A549 (cell line): Measurements from ENCODE around the gene HMBS. TPM values are rescaled to one million over a fixed set of nuclear protein-coding genes. Genes with fewer than 3 reads are reported as not detected.

Experiments used
- ATAC-seq, 2 experiments: fragments of 200-7000 bp in 1 of 2; fragments of >200 bp in 1 of 2; cut with Nextera tagmentation in 1 of 2; cut with Tn5 transposase in 1 of 2; 3 replicates each; pipeline versions ENCODE4 v1.8.0 to v1.9.1; 2018 to 2020; ENCODE audit warnings: mild to moderate bottlenecking in 1 of 2, moderate library complexity in 1 of 2
- CTCF ChIA-PET: fragments of 300-600 bp; sonication (Branson Sonifier 250); formaldehyde crosslinking; extraction: SDS; loops from one replicate; lab custom pipeline; 2021; ENCODE audit warnings: antibody characterized with exemption, inconsistent platforms; lab: Yijun Ruan, JAX
- POLR2A ChIA-PET: fragments of 350-600 bp; formaldehyde crosslinking; extraction: SDS; loops from one replicate; lab custom pipeline; 2021; ENCODE audit warnings: antibody characterized with exemption, inconsistent platforms; lab: Yijun Ruan, JAX
- DNase-seq, 2 experiments: peaks; one replicate each; pipeline versions ENCODE4 v3.0.0 to v3.0.0-alpha.2; 2011 to 2016; ENCODE audit warnings: low read depth in 1 of 2, low spot score in 1 of 2
- FAIRE-seq: peaks from 2 replicates; lab custom pipeline; 2011; peaks lifted over from hg19 to GRCh38; lab: Jason Lieb, UNC
- H3K27ac ChIP-seq, 2 experiments: fragments of >200 bp; sonication (Bioruptor Twin); formaldehyde crosslinking; 3 replicates each; pipeline ENCODE4 v1.5.1; 2016 to 2017
- H3K4me1 ChIP-seq: fragments of >200 bp; sonication (Bioruptor Twin); formaldehyde crosslinking; 3 replicates; pipeline ENCODE4 v1.6.1; 2016
- H3K4me2 ChIP-seq: fragments of >200 bp; sonication (Bioruptor Twin); formaldehyde crosslinking; 3 replicates; pipeline ENCODE4 v1.6.1; 2016
- H3K4me3 ChIP-seq: fragments of >200 bp; sonication (Bioruptor Twin); formaldehyde crosslinking; 3 replicates; pipeline ENCODE4 v1.5.1; 2016
- H3K9me3 ChIP-seq: fragments of >200 bp; sonication (Bioruptor Twin); formaldehyde crosslinking; 3 replicates; pipeline ENCODE4 v1.6.1; 2016
- CEBPB ChIP-seq, 2 experiments: fragments of >200 bp in 1 of 2; sonication (Bioruptor Twin) in 1 of 2; formaldehyde crosslinking in 1 of 2; IDR thresholded peaks; 2 replicates each; pipeline ENCODE4 v1.6.1; 2012 to 2016
- CTCF ChIP-seq: fragments of >200 bp; sonication (Bioruptor Twin); formaldehyde crosslinking; IDR thresholded peaks from 3 replicates; pipeline ENCODE4 v1.5.1; 2016
- FOSB ChIP-seq: fragments of 250-450 bp; sonication (Bioruptor Pico); IDR thresholded peaks from 2 replicates; pipeline ENCODE4 v1.5.0; 2020; ENCODE audit warnings: mild to moderate bottlenecking, moderate library complexity
- FOSL2 ChIP-seq, 2 experiments: fragments of 450-650 bp in 1 of 2; fragments of >200 bp in 1 of 2; sonication (Bioruptor Twin) in 1 of 2; formaldehyde crosslinking; IDR thresholded peaks; 2 replicates each; pipeline versions ENCODE4 v1.5.0 to v1.6.1; 2016 to 2020; ENCODE audit warnings: mild to moderate bottlenecking in 1 of 2, moderate library complexity in 1 of 2
- HOXB13 ChIP-seq: fragments of 250-450 bp; sonication (Bioruptor Pico); IDR thresholded peaks from 2 replicates; pipeline ENCODE4 v1.5.0; 2020; ENCODE audit warnings: low read depth, mild to moderate bottlenecking, moderate library complexity
- KDM1A ChIP-seq: fragments of 200-600 bp; sonication (generic); IDR thresholded peaks from 2 replicates; pipeline ENCODE4 v1.6.1; 2016; ENCODE audit warnings: low read depth, mild to moderate bottlenecking
- MAX ChIP-seq: IDR thresholded peaks from 2 replicates; pipeline ENCODE4 v1.6.1; 2012
- MAZ ChIP-seq: fragments of 150-350 bp; IDR thresholded peaks from 2 replicates; pipeline ENCODE4 v1.6.1; 2014; ENCODE audit warnings: antibody characterized with exemption, low read depth, low read length, borderline replicate concordance
- MYC ChIP-seq: IDR thresholded peaks from 2 replicates; pipeline ENCODE4 v1.6.1; 2012; ENCODE audit warnings: mild to moderate bottlenecking, inconsistent platforms, low read length, improper control_type of control experiment, borderline replicate concordance
- NFE2L2 ChIP-seq: fragments of 150-350 bp; conservative IDR thresholded peaks from 2 replicates; pipeline ENCODE4 v1.6.1; 2014; ENCODE audit warnings: low read length
- NPAS2 ChIP-seq: fragments of 250-450 bp; sonication (Bioruptor Pico); IDR thresholded peaks from 2 replicates; pipeline ENCODE4 v1.8.0; 2022; ENCODE audit warnings: mild to moderate bottlenecking, moderate library complexity, borderline replicate concordance
- POLR2A ChIP-seq: IDR thresholded peaks from 2 replicates; pipeline ENCODE4 v1.6.1; 2012; ENCODE audit warnings: mild to moderate bottlenecking, low read length
- POLR2AphosphoS2 ChIP-seq: conservative IDR thresholded peaks from 2 replicates; pipeline ENCODE4 v1.6.1; 2012; ENCODE audit warnings: low read length, improper control_type of control experiment, inconsistent platforms
- RAD21 ChIP-seq, 2 experiments: fragments of >200 bp in 1 of 2; sonication (Bioruptor Twin) in 1 of 2; formaldehyde crosslinking in 1 of 2; IDR thresholded peaks in 1 of 2; conservative IDR thresholded peaks in 1 of 2; 2 replicates in 1 of 2; 3 replicates in 1 of 2; pipeline ENCODE4 v1.6.1; 2012 to 2018; ENCODE audit warnings: inconsistent platforms in 1 of 2
- RARB ChIP-seq: fragments of 250-450 bp; sonication (Bioruptor Pico); IDR thresholded peaks from 2 replicates; pipeline ENCODE4 v1.8.0; 2021; ENCODE audit warnings: mild to moderate bottlenecking, moderate library complexity
- TFCP2L1 ChIP-seq: fragments of 250-450 bp; sonication (Bioruptor Pico); IDR thresholded peaks from 2 replicates; pipeline ENCODE4 v1.5.0; 2021; ENCODE audit warnings: mild to moderate bottlenecking
- TP53 ChIP-seq: fragments of 250-450 bp; sonication (Bioruptor Pico); IDR thresholded peaks from 2 replicates; pipeline ENCODE4 v1.5.0; 2021; ENCODE audit warnings: mild to moderate bottlenecking, moderate library complexity
- WGBS: methylation state at CpG from one replicate; pipeline ENCODE4 v1.1.6; 2017; ENCODE audit errors: missing lambda C conversion rate; 5-methylcytosine and 5-hydroxymethylcytosine counted together
- polyA plus RNA-seq, 4 experiments: library from polyadenylated mRNA; depleted of rRNA in 3 of 4; stranded (reverse); fragments of >200 nt; fragmentation: RNase III in 1 of 4; extraction: RNeasy Plus Mini Kit Qiagen cat#74134 plus additional on column Dnase treatment in 1 of 4; gene quantifications; 2 replicates in 3 of 4; 3 replicates in 1 of 4; pipeline ENCODE4 v1.2.3, GENCODE V29; 2011 to 2017

The HMBS gene
- polyA plus RNA-seq, 2 of the 4 experiments (the other 2 are of a cell fraction), result 48.8 to 62.2 TPM

- TF ChIP-seq TFCP2L1 (CRISPR knock-in tag) (peak; percentile 78), CEBPB (IDR thresholded peaks at IDR 0.05) (no peak)
- TF ChIP-seq, all 56 proteins: peak for 15
Measured at GRCh38 chr11:119095066-119095880, 10.6 kb downstream of the HMBS start (continued).

- no peak for DNase-seq
- ChIA-PET CTCF (interaction anchor here (0.6 to 1.4 kb wide), 11 partner anchors 9 to 97 kb away, joined by 3 to 9 read pairs (median 3); partner anchors contain the start of gene VPS11), POLR2A (interaction anchor here (0.7 kb wide), 1 partner anchor 70 kb away, joined by 3 read pairs; no protein-coding TSS in a partner anchor)
- Histone ChIP-seq H3K9me3 (no peaks in the 10 kb centered on the region), H3K4me1 (peaks cover 26% of the 10 kb centered on the region), H3K27ac (no peak overlapping the region), H3K4me2 (peak overlapping the region; percentile 99), H3K4me3 (no peak overlapping the region)
- no peak for FAIRE-seq
- TF ChIP-seq MYC, result no peak
- ATAC-seq, result no peak
- 72% methylated on average over 6 of the region's 6 CpGs for WGBS
Measured at GRCh38 chr11:119099711-119100110, 15.0 kb downstream of the HMBS start.

- WGBS, result 15% methylated on average over 11 of the region's 11 CpGs
- Histone ChIP-seq H3K4me2 (peak overlapping the region; percentile 99), H3K4me1 (peaks cover 26% of the 10 kb centered on the region), H3K4me3 (peak overlapping the region; percentile 78), H3K9me3 (no peaks in the 10 kb centered on the region), H3K27ac (peak overlapping the region; percentile 90 to 98)
- CTCF ChIA-PET, result interaction anchor here (0.7 to 1.4 kb wide), 8 partner anchors 11 to 96 kb away, joined by 3 to 9 read pairs (median 3); partner anchors contain the start of gene VPS11
- DNase-seq (peak; percentile 50 to 51), ATAC-seq (peak in 1 of 2 experiments; percentile 12; a peak in 3 of 6 replicates), FAIRE-seq (no peak)
- TF ChIP-seq CTCF, result peak; percentile 52
- no peak for TF ChIP-seq NPAS2 (CRISPR knock-in tag)
- no peak for TF ChIP-seq MAZ
- no peak for TF ChIP-seq FOSB (CRISPR knock-in tag)
- TF ChIP-seq KDM1A, result no peak
- TF ChIP-seq POLR2AphosphoS2, result no peak
- TF ChIP-seq NFE2L2, result no peak
- TF ChIP-seq POLR2A, result no peak
- 0 out of 2 replicates have a peak, but pooled peaks have one; percentile 26 for TF ChIP-seq MAX
- TF ChIP-seq RAD21 (conservative IDR thresholded peaks at IDR 0.05 in 1 of 2, IDR thresholded peaks at IDR 0.05 in 1 of 2), result peak; percentile 18 to 45; a peak in 2 of 5 replicates
- no peak for TF ChIP-seq HOXB13 (CRISPR knock-in tag)
- no peak for TF ChIP-seq FOSL2 (IDR thresholded peaks at IDR 0.05)
- no peak for TF ChIP-seq FOSL2 (CRISPR knock-in tag; IDR thresholded peaks at IDR 0.05)
- no peak for TF ChIP-seq RARB (CRISPR knock-in tag)
- TF ChIP-seq TP53 (CRISPR knock-in tag), result no peak
- TF ChIP-seq TFCP2L1 (CRISPR knock-in tag), result no peak
- POLR2A ChIA-PET, result no interaction called here
Measured at GRCh38 chr11:119100246-119100970, 15.7 kb downstream of the HMBS start.
